Gastrocnemius medialis (tissue), 4 donors: ENCODE measurements around the gene RPS10. TPM values are rescaled to one million over a fixed set of nuclear protein-coding genes. Genes with fewer than 3 reads are reported as not detected.

Experiments
- ATAC-seq, 2 donors: fragments of 150-250 bp; one replicate each; pipeline ENCODE4 v1.9.1; 2016
- DNase-seq, 2 donors: peaks; one replicate each; pipeline ENCODE4 v3.0.0-alpha.2; 2019
- H3K27ac ChIP-seq, 4 donors: fragments of 200-600 bp; sonication (generic); 1 replicate in 1 of 4; 2 replicates in 3 of 4; pipeline ENCODE4 v1.5.1; 2016 to 2018; ENCODE audit warnings: mild to moderate bottlenecking in 2 of 4, moderate library complexity in 1 of 4
- H3K27me3 ChIP-seq, 3 donors: fragments of 200-600 bp; sonication (generic) in 2 of 3; 1 replicate in 1 of 3; 2 replicates in 2 of 3; pipeline versions ENCODE4 v1.5.1 to v1.6.0; 2016 to 2019; ENCODE audit warnings: mild to moderate bottlenecking in 1 of 3, moderate library complexity in 1 of 3
- H3K36me3 ChIP-seq, 2 donors: fragments of 200-600 bp; sonication (generic) in 1 of 2; one replicate each; pipeline ENCODE4 v1.5.1; 2017 to 2018
- H3K4me1 ChIP-seq, 2 donors: fragments of 200-600 bp; sonication (generic) in 1 of 2; one replicate each; pipeline ENCODE4 v1.5.1; 2016 to 2017; ENCODE audit warnings: mild to moderate bottlenecking in 2 of 2
- H3K4me3 ChIP-seq, 4 donors: fragments of 200-600 bp; sonication (generic) in 3 of 4; 1 replicate in 1 of 4; 2 replicates in 3 of 4; pipeline ENCODE4 v1.5.1; 2016 to 2019; ENCODE audit warnings: mild to moderate bottlenecking in 2 of 4
- H3K9me3 ChIP-seq, 3 donors: fragments of 200-600 bp; sonication (generic) in 2 of 3; 1 replicate in 1 of 3; 2 replicates in 2 of 3; pipeline ENCODE4 v1.5.1; 2016 to 2019
- CTCF ChIP-seq, 5 experiments: fragments of 450-650 bp in 3 of 5; fragments of 200-600 bp in 2 of 5; sonication (generic) in 2 of 5; IDR thresholded peaks in 4 of 5; conservative IDR thresholded peaks in 1 of 5; 1 replicate in 4 of 5; 2 replicates in 1 of 5; pipeline ENCODE4 v1.5.1; 2016 to 2019; ENCODE audit warnings: antibody characterized with exemption in 5 of 5, mild to moderate bottlenecking in 3 of 5, moderate library complexity in 3 of 5
- POLR2A ChIP-seq, 2 donors: fragments of 450-650 bp; IDR thresholded peaks; one replicate each; pipeline ENCODE4 v1.6.1; 2017; ENCODE audit warnings: antibody characterized with exemption in 2 of 2, mild to moderate bottlenecking in 2 of 2, moderate library complexity in 2 of 2
- in situ Hi-C, 4 donors: fragments of 200-750 bp; cut with MboI; loops; one replicate each; pipeline versions ENCODE4 v1.15.0 to v1.8.0; 2017; ENCODE audit warnings: low sequenced_read_pairs in 4 of 4
- intact Hi-C: fragments of 100-400 bp; cut with DNase I; formaldehyde crosslinking; loops from one replicate; pipeline ENCODE4 v1.15.1; 2023; ENCODE audit warnings: low total_unique reads
- total RNA-seq, 4 donors: library from RNA; depleted of rRNA; stranded (reverse); fragments of >200 nt; gene quantifications; one replicate each; pipeline versions ENCODE4 v1.1.0 to v1.2.3, GENCODE V29; 2016

RPS10 gene
- total RNA-seq, 4 donors from 2014 or later = 1,471 to 2,243 (median 1,775) TPM

DNA sequence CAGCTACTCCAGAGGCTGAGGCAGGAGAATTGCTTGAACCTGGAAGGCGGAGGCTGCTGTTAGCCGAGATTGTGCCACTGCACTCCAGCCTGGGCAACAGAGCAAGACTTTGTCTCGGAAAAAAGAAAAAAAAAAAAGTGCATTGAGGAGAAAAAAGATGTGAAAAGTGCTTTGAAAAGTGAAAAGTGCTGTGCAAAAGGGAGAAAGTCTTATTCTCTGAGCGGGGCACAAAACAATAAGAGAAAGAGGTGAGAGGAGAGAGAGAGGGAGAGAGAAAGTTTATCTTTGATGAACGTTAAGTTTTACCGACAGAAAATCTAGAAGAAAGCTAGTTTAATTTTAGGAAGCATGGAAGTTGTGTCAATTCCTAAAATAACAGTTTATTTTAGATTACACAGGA is 36.1 kb upstream of the RPS10 start:
- no peak for ATAC-seq
- Histone ChIP-seq H3K27ac (no peak overlapping the region), H3K27me3 (peaks cover 11 to 21% (median 19%) of the 10 kb centered on the region in 3 donors), H3K36me3 (no peaks in the 10 kb centered on the region), H3K9me3 (no peaks in the 10 kb centered on the region), H3K4me3 (no peak overlapping the region), H3K4me1 (peaks cover 0 to 4% of the 10 kb centered on the region in 2 donors)
- in situ Hi-C loops = loop anchor here in 1 of 4 donors (25.0 kb wide), 1 partner anchor 150 kb away; no protein-coding TSS in a partner anchor
- intact Hi-C loops = loop anchor here (5.0 kb wide), 1 partner anchor 65 kb away; no protein-coding TSS in a partner anchor
- no peak for DNase-seq
- TF ChIP-seq POLR2A (IDR thresholded peaks at IDR 0.05) (no peak), CTCF (IDR thresholded peaks at IDR 0.05 in 4 of 5, conservative IDR thresholded peaks at IDR 0.05 in 1 of 5) (no peak)

DNA sequence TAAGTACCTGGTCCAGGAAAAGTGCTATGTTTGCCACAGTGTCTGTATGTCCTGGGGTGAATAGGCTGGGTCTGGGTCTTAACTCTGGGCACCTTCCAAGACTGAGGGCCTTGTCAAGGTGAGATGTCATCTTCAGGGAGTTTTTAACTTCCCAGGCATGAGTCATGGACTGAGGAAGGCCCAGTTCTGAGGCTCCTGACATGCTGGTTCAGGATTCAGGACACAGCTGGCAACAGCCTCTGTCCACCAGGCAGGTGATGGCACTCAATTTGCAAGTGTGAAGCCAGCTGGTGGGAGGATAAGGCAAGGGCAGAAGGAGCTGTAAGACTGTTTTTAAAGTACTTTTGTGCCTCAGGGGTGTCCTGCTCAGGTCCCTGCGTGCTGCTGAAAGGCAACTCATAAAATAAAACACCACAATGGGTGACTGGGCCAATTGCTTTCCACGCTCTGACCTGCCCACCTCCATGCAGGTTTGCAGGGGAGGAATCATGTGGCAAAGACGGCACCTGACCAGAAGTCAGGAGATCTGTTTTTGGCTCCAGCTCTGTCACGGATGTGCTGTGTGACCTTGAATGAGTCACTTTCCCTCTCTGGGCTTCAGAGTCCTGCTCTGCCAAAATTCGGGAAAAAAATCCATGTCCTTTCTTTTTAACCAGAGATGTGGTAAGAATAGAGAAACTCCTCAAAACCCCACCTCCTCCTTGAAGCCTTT is 35.1 kb upstream of the RPS10 start:
- in situ Hi-C loops (loop anchor here in 1 of 4 donors (25.0 kb wide), 1 partner anchor 151 kb away; no protein-coding TSS in a partner anchor), intact Hi-C loops (loop anchor here (1.0 to 5.0 kb wide), 2 partner anchors 66 to 148 kb away; no protein-coding TSS in a partner anchor)
- H3K4me3 ChIP-seq = no peak overlapping the region
- ATAC-seq (no peak), DNase-seq (no peak)
- H3K4me1 ChIP-seq = peaks cover 0 to under 1% of the 10 kb centered on the region in 2 donors
- peaks cover 8 to 11% (median 9%) of the 10 kb centered on the region in 3 donors for H3K27me3 ChIP-seq
- no peak for TF ChIP-seq POLR2A (IDR thresholded peaks at IDR 0.05)
- TF ChIP-seq CTCF (IDR thresholded peaks at IDR 0.05 in 4 of 5, conservative IDR thresholded peaks at IDR 0.05 in 1 of 5) = no peak
- H3K27ac ChIP-seq = no peak overlapping the region
- H3K9me3 ChIP-seq = no peaks in the 10 kb centered on the region
- H3K36me3 ChIP-seq = no peaks in the 10 kb centered on the region

- H3K27me3 ChIP-seq = peaks cover 0 to 5% (median 2%) of the 10 kb centered on the region in 3 donors
- ATAC-seq (peak; percentile 92 to 95), DNase-seq (peak; percentile 24 to 49)
- H3K4me3 ChIP-seq = no peak overlapping the region
- in situ Hi-C loops = loop anchor here in 3 of 4 donors (10.0 to 25.0 kb wide), 3 partner anchors 145 to 155 kb away; no protein-coding TSS in a partner anchor
- intact Hi-C loops = loop anchor here (1.0 to 5.0 kb wide), 2 partner anchors 67 to 149 kb away; no protein-coding TSS in a partner anchor
- H3K9me3 ChIP-seq = no peaks in the 10 kb centered on the region
- H3K4me1 ChIP-seq = no peaks in the 10 kb centered on the region
- no peaks in the 10 kb centered on the region for H3K36me3 ChIP-seq
- TF ChIP-seq POLR2A (IDR thresholded peaks at IDR 0.05) = no peak
- peak; percentile 56 to 78 (median 64) for TF ChIP-seq CTCF (IDR thresholded peaks at IDR 0.05 in 4 of 5, conservative IDR thresholded peaks at IDR 0.05 in 1 of 5)
- H3K27ac ChIP-seq = no peak overlapping the region
Observed at GRCh38 chr6:34459899-34460593, 34.2 kb upstream of the RPS10 start.

GRCh38 chr6:34457742-34458735 is 32.2 kb upstream of the RPS10 start:
- in situ Hi-C loops (loop anchor here in 3 of 4 donors (10.0 to 25.0 kb wide), 3 partner anchors 147 to 157 kb away; no protein-coding TSS in a partner anchor), intact Hi-C loops (no loop called here)
- Histone ChIP-seq H3K36me3 (no peaks in the 10 kb centered on the region), H3K27me3 (no peaks in the 10 kb centered on the region), H3K27ac (no peak overlapping the region), H3K9me3 (no peaks in the 10 kb centered on the region), H3K4me3 (no peak overlapping the region), H3K4me1 (no peaks in the 10 kb centered on the region)
- DNase-seq = no peak
- TF ChIP-seq CTCF (IDR thresholded peaks at IDR 0.05 in 4 of 5, conservative IDR thresholded peaks at IDR 0.05 in 1 of 5) (no peak), POLR2A (IDR thresholded peaks at IDR 0.05) (no peak)
- ATAC-seq = no peak
